Effector memory CD8-positive, alpha-beta T cell (primary cell): ENCODE measurements around the gene TTC33.

Source experiments
- ATAC-seq: fragments of 150-1000 bp; cut with Tn5 transposase; replicated peaks from 2 replicates; pipeline ENCODE4 v1.10.0; 2021; ENCODE audit warnings: mild to moderate bottlenecking, moderate library complexity
- DNase-seq, 3 experiments: peaks; one replicate each; pipeline ENCODE4 v3.0.0; 2021
- H3K27ac Mint-ChIP-seq, 2 donors: one replicate each; pipeline ENCODE4 v1.8.0; 2022; ENCODE audit warnings: mild to moderate bottlenecking in 2 of 2, mixed read lengths in 2 of 2, moderate library complexity in 2 of 2
- H3K27me3 Mint-ChIP-seq, 2 donors: one replicate each; pipeline ENCODE4 v1.8.0; 2022; ENCODE audit warnings: mixed read lengths in 2 of 2
- H3K36me3 Mint-ChIP-seq: one replicate; pipeline ENCODE4 v1.8.0; 2022; ENCODE audit warnings: mild to moderate bottlenecking, moderate library complexity, mixed read lengths; ENCODE audit not compliant: insufficient read depth
- H3K4me1 Mint-ChIP-seq, 2 donors: one replicate each; pipeline ENCODE4 v1.8.0; 2022; ENCODE audit warnings: low read depth in 2 of 2, mixed read lengths in 2 of 2
- H3K4me3 Mint-ChIP-seq, 2 donors: one replicate each; pipeline ENCODE4 v1.8.0; 2022; ENCODE audit warnings: mild to moderate bottlenecking in 2 of 2, mixed read lengths in 2 of 2, moderate library complexity in 2 of 2
- H3K9me3 Mint-ChIP-seq, 2 donors: one replicate each; pipeline ENCODE4 v1.8.0; 2022; ENCODE audit warnings: mixed read lengths in 2 of 2

TTC33 gene

GRCh38 chr5:40679148-40679912, 76.4 kb downstream of the TTC33 start:
- Mint-ChIP-seq H3K4me3 (peak overlapping the region; percentile 100), H3K4me1 (peaks cover 39 to 63% of the 10 kb centered on the region in 2 donors), H3K27me3 (no peaks in the 10 kb centered on the region), H3K9me3 (no peaks in the 10 kb centered on the region), H3K27ac (peak overlapping the region; percentile 99 to 100), H3K36me3 (peaks cover 57% of the 10 kb centered on the region)
- ATAC-seq: peak; percentile 66
- peak; percentile 81 to 86 (median 85) for DNase-seq

GRCh38 chr5:40678460-40679147, 77.2 kb downstream of the TTC33 start:
- no peak for DNase-seq

GRCh38 chr5:40678026-40678425, 77.7 kb downstream of the TTC33 start:
- H3K36me3 Mint-ChIP-seq: peaks cover 46% of the 10 kb centered on the region
- peak overlapping the region; percentile 99 to 100 for H3K27ac Mint-ChIP-seq
- H3K4me3 Mint-ChIP-seq: peak overlapping the region in 1 of 2 donors; percentile 100
- DNase-seq: no peak
- H3K4me1 Mint-ChIP-seq: peaks cover 40 to 52% of the 10 kb centered on the region in 2 donors
- H3K27me3 Mint-ChIP-seq: no peaks in the 10 kb centered on the region
- no peak for ATAC-seq
- no peaks in the 10 kb centered on the region for H3K9me3 Mint-ChIP-seq

More at GRCh38 chr5:40678460-40679147, 77.2 kb downstream of the TTC33 start:
- Mint-ChIP-seq H3K4me1 (peaks cover 42 to 56% of the 10 kb centered on the region in 2 donors), H3K9me3 (no peaks in the 10 kb centered on the region), H3K27me3 (no peaks in the 10 kb centered on the region), H3K4me3 (peak overlapping the region; percentile 100), H3K36me3 (peaks cover 51% of the 10 kb centered on the region), H3K27ac (peak overlapping the region; percentile 99 to 100)
- ATAC-seq: no peak

- ATAC-seq (no peak), DNase-seq (no peak)
- Mint-ChIP-seq H3K9me3 (no peaks in the 10 kb centered on the region), H3K4me3 (peak overlapping the region in 1 of 2 donors; percentile 30), H3K27me3 (no peaks in the 10 kb centered on the region), H3K27ac (peak overlapping the region in 1 of 2 donors; percentile 77), H3K36me3 (peaks cover 40% of the 10 kb centered on the region), H3K4me1 (peaks cover 40 to 54% of the 10 kb centered on the region in 2 donors)
These were observed 78.3 kb downstream of the TTC33 start for GRCh38 chr5:40677456-40677855.

GRCh38 chr5:40676613-40677343, 79.0 kb downstream of the TTC33 start:
- Mint-ChIP-seq H3K9me3 (no peaks in the 10 kb centered on the region), H3K36me3 (peaks cover 33% of the 10 kb centered on the region), H3K27me3 (no peaks in the 10 kb centered on the region), H3K27ac (peak overlapping the region in 1 of 2 donors; percentile 77), H3K4me1 (peaks cover 39 to 52% of the 10 kb centered on the region in 2 donors), H3K4me3 (peak overlapping the region; percentile 30 to 36)
- no peak for ATAC-seq
- no peak for DNase-seq

GRCh38 chr5:40675396-40676133, 80.2 kb downstream of the TTC33 start:
- Mint-ChIP-seq H3K4me3 (peak overlapping the region; percentile 36 to 48), H3K9me3 (no peaks in the 10 kb centered on the region), H3K27me3 (no peaks in the 10 kb centered on the region), H3K27ac (peak overlapping the region; percentile 64 to 68), H3K4me1 (peaks cover 35 to 51% of the 10 kb centered on the region in 2 donors), H3K36me3 (peaks cover 21% of the 10 kb centered on the region)
- DNase-seq (peak in 1 of 3 experiments; percentile 41), ATAC-seq (peak; percentile 20)

GRCh38 chr5:40674661-40675235, 81.0 kb downstream of the TTC33 start:
- H3K36me3 Mint-ChIP-seq: peaks cover 13% of the 10 kb centered on the region

GRCh38 chr5:40672425-40672824, 83.3 kb downstream of the TTC33 start:
- Mint-ChIP-seq H3K36me3 (no peaks in the 10 kb centered on the region), H3K9me3 (no peaks in the 10 kb centered on the region), H3K4me1 (peaks cover 34 to 43% of the 10 kb centered on the region in 2 donors), H3K27ac (peak overlapping the region in 1 of 2 donors; percentile 39), H3K4me3 (no peak overlapping the region), H3K27me3 (no peaks in the 10 kb centered on the region)
- no peak for DNase-seq
- ATAC-seq: no peak

More at GRCh38 chr5:40674661-40675235, 81.0 kb downstream of the TTC33 start:
- Mint-ChIP-seq H3K9me3 (no peaks in the 10 kb centered on the region), H3K27ac (peak overlapping the region in 1 of 2 donors; percentile 64), H3K27me3 (no peaks in the 10 kb centered on the region), H3K4me3 (no peak overlapping the region), H3K4me1 (peaks cover 41 to 56% of the 10 kb centered on the region in 2 donors)
- ATAC-seq (no peak), DNase-seq (no peak)

- H3K36me3 Mint-ChIP-seq: no peaks in the 10 kb centered on the region
- peak; percentile 37 for ATAC-seq
- no peak for DNase-seq
- peak overlapping the region in 1 of 2 donors; percentile 38 for H3K4me3 Mint-ChIP-seq
- peaks cover 16 to 22% of the 10 kb centered on the region in 2 donors for H3K4me1 Mint-ChIP-seq
- no peaks in the 10 kb centered on the region for H3K27me3 Mint-ChIP-seq
- H3K9me3 Mint-ChIP-seq: no peaks in the 10 kb centered on the region
- no peak overlapping the region for H3K27ac Mint-ChIP-seq
These were observed 86.0 kb downstream of the TTC33 start for GRCh38 chr5:40669606-40670390.

GRCh38 chr5:40667161-40667663, 88.5 kb downstream of the TTC33 start:
- DNase-seq (no peak), ATAC-seq (no peak)
- H3K36me3 Mint-ChIP-seq: no peaks in the 10 kb centered on the region
- H3K27me3 Mint-ChIP-seq: no peaks in the 10 kb centered on the region
- H3K4me1 Mint-ChIP-seq: peaks cover 10 to 13% of the 10 kb centered on the region in 2 donors
- H3K27ac Mint-ChIP-seq: no peak overlapping the region
- H3K4me3 Mint-ChIP-seq: no peak overlapping the region
- H3K9me3 Mint-ChIP-seq: no peaks in the 10 kb centered on the region

GRCh38 chr5:40666657-40667056, 89.1 kb downstream of the TTC33 start:
- Mint-ChIP-seq H3K36me3 (no peaks in the 10 kb centered on the region), H3K4me3 (no peak overlapping the region), H3K27ac (no peak overlapping the region), H3K9me3 (no peaks in the 10 kb centered on the region), H3K4me1 (peaks cover 10 to 13% of the 10 kb centered on the region in 2 donors), H3K27me3 (no peaks in the 10 kb centered on the region)
- ATAC-seq (no peak), DNase-seq (no peak)
